CD4-positive, alpha-beta T cell (primary cell): ENCODE data around the gene USB1. TPM values are rescaled to one million over a fixed set of nuclear protein-coding genes. Genes with fewer than 3 reads are reported as not detected.

ENCODE experiments used
- ATAC-seq: fragments of 200-7000 bp; cut with Tn5 transposase; one replicate; pipeline ENCODE4 v1.10.0; 2022; ENCODE audit warnings: mild to moderate bottlenecking; ENCODE audit not compliant: poor library complexity
- CTCF ChIA-PET: fragments of 350-600 bp; sonication (Branson Sonifier 250); formaldehyde crosslinking; loops from one replicate; lab custom pipeline; 2021; ENCODE audit warnings: antibody characterized with exemption, inconsistent platforms; lab: Charles Lee
- POLR2A ChIA-PET: fragments of 350-600 bp; sonication (Branson Sonifier 250); formaldehyde crosslinking; loops from one replicate; lab custom pipeline; 2021; ENCODE audit warnings: antibody characterized with exemption, inconsistent platforms; lab: Charles Lee
- DNase-seq, 14 experiments: peaks; one replicate each; pipeline ENCODE4 v3.0.0-alpha.2; 2013 to 2020; ENCODE audit warnings: mixed read lengths in 2 of 14
- H3K27ac ChIP-seq, 2 donors: one replicate each; pipeline versions ENCODE4 v1.5.1 to v1.7.0; 2013; ENCODE audit warnings: low read length in 2 of 2, low read depth in 1 of 2, mild to moderate bottlenecking in 1 of 2
- H3K27me3 ChIP-seq, 2 experiments: 1 replicate in 1 of 2; 2 replicates in 1 of 2; pipeline versions ENCODE4 v1.6.1 to v1.7.0; 2013; ENCODE audit warnings: low read length in 2 of 2, control low read depth in 1 of 2, mild to moderate bottlenecking in 1 of 2, moderate library complexity in 1 of 2; ENCODE audit not compliant: insufficient read depth in 2 of 2, control insufficient read depth in 1 of 2
- H3K36me3 ChIP-seq: one replicate; pipeline ENCODE4 v1.6.1; 2013; ENCODE audit warnings: low read length, control low read depth; ENCODE audit not compliant: insufficient read depth
- H3K4me1 ChIP-seq: one replicate; pipeline ENCODE4 v1.6.1; 2013; ENCODE audit warnings: low read length, control low read depth; ENCODE audit not compliant: insufficient read depth
- H3K4me3 ChIP-seq: one replicate; pipeline ENCODE4 v1.5.1; 2013; ENCODE audit warnings: mild to moderate bottlenecking, low read length, moderate library complexity
- H3K9me3 ChIP-seq, 2 experiments: 1 replicate in 1 of 2; 2 replicates in 1 of 2; pipeline versions ENCODE4 v1.6.1 to v1.7.0; 2013; ENCODE audit warnings: low read length in 2 of 2, mild to moderate bottlenecking in 2 of 2, control low read depth in 1 of 2, moderate library complexity in 1 of 2; ENCODE audit not compliant: control insufficient read depth in 1 of 2, insufficient read depth in 1 of 2
- H3K27ac Mint-ChIP-seq: one replicate; pipeline ENCODE4 v1.8.0; 2020; ENCODE audit warnings: mixed read lengths
- H3K27me3 Mint-ChIP-seq: one replicate; pipeline ENCODE4 v1.8.0; 2021; ENCODE audit warnings: mixed read lengths
- H3K36me3 Mint-ChIP-seq: one replicate; pipeline ENCODE4 v1.8.0; 2021; ENCODE audit warnings: low read depth, mixed read lengths
- H3K4me1 Mint-ChIP-seq: one replicate; pipeline ENCODE4 v1.8.0; 2021; ENCODE audit warnings: low read depth, mixed read lengths
- H3K4me3 Mint-ChIP-seq: one replicate; pipeline ENCODE4 v1.8.0; 2020; ENCODE audit warnings: mild to moderate bottlenecking, mixed read lengths
- H3K9me3 Mint-ChIP-seq: one replicate; pipeline ENCODE4 v1.8.0; 2020; ENCODE audit warnings: mixed read lengths
- CTCF ChIP-seq: fragments of 200-600 bp; IDR thresholded peaks from one replicate; pipeline ENCODE4 v1.8.0; 2022; ENCODE audit warnings: antibody characterized with exemption, mild to moderate bottlenecking
- intact Hi-C, 2 experiments: fragments of 100-400 bp; cut with DNase I in 1 of 2; cut with micrococcal nuclease in 1 of 2; formaldehyde crosslinking; loops; one replicate each; pipeline versions ENCODE4 v1.15.1 to v1.9.0; 2023 to 2025; cut with DNase I, micrococcal nuclease
- total RNA-seq, 174 experiments: library from RNA in 2 of 174; stranded (reverse) in 2 of 174; gene quantifications; one replicate each; pipeline ENCODE4 v1.2.3 and lab custom pipeline; 2021 to 2026

USB1 gene
- total RNA-seq, 2 experiments from 2014 or later, result 22.4 to 25.7 TPM

- H3K27ac Mint-ChIP-seq, result peak overlapping the region; percentile 32
- Histone ChIP-seq H3K27ac (no peak overlapping the region), H3K4me1 (peaks cover 22% of the 10 kb centered on the region), H3K9me3 (no peaks in the 10 kb centered on the region), H3K27me3 (no peaks in the 10 kb centered on the region), H3K36me3 (no peaks in the 10 kb centered on the region), H3K4me3 (no peak overlapping the region)
- H3K4me1 Mint-ChIP-seq, result peaks cover 15% of the 10 kb centered on the region
- no peak for TF ChIP-seq CTCF
- ChIA-PET POLR2A (no interaction called here), CTCF (interaction anchor here (1.7 kb wide), 1 partner anchor 13 kb away, joined by 5 read pairs; the partner anchor contains the start of gene ZNF319)
- no peaks in the 10 kb centered on the region for H3K36me3 Mint-ChIP-seq
- ATAC-seq, result no peak
- no peaks in the 10 kb centered on the region for H3K9me3 Mint-ChIP-seq
- intact Hi-C loops, result loop anchor here in 1 of 2 experiments (5.0 kb wide), 1 partner anchor 250 kb away; the partner anchor contains the start of gene KATNB1
- H3K27me3 Mint-ChIP-seq, result no peaks in the 10 kb centered on the region
- no peak overlapping the region for H3K4me3 Mint-ChIP-seq
- DNase-seq, result peak in 1 of 14 experiments; percentile 14
These were observed 13.6 kb upstream of the USB1 start for GRCh38 chr16:57987441-57988177.

GRCh38 chr16:57988929-57989328, 12.3 kb upstream of the USB1 start:
- Mint-ChIP-seq H3K4me1 (peaks cover 15% of the 10 kb centered on the region), H3K9me3 (no peaks in the 10 kb centered on the region), H3K4me3 (no peak overlapping the region), H3K36me3 (no peaks in the 10 kb centered on the region), H3K27ac (no peak overlapping the region), H3K27me3 (no peaks in the 10 kb centered on the region)
- ATAC-seq, result no peak
- Histone ChIP-seq H3K27me3 (no peaks in the 10 kb centered on the region), H3K36me3 (peaks cover 9% of the 10 kb centered on the region), H3K27ac (no peak overlapping the region), H3K4me3 (no peak overlapping the region), H3K9me3 (no peaks in the 10 kb centered on the region), H3K4me1 (peaks cover 31% of the 10 kb centered on the region)
- intact Hi-C loops, result loop anchor here in 1 of 2 experiments (5.0 kb wide), 1 partner anchor 252 kb away; the partner anchor contains the start of gene KATNB1
- no peak for DNase-seq
- TF ChIP-seq CTCF, result no peak
- ChIA-PET POLR2A (interaction anchor here (2.4 kb wide), 1 partner anchor 10 kb away, joined by 13 read pairs; no protein-coding TSS in a partner anchor), CTCF (interaction anchor here (1.2 kb wide), 1 partner anchor 12 kb away, joined by 3 read pairs; the partner anchor contains the start of gene USB1)

- peaks cover 38% of the 10 kb centered on the region for H3K4me1 ChIP-seq
- no peaks in the 10 kb centered on the region for H3K9me3 ChIP-seq
- H3K36me3 Mint-ChIP-seq, result peaks cover 18% of the 10 kb centered on the region
- intact Hi-C loops, result loop anchor here in 1 of 2 experiments (10.0 kb wide), 1 partner anchor 633 kb away; the partner anchor contains the start of gene CNOT1
- H3K4me3 Mint-ChIP-seq, result no peak overlapping the region
- H3K9me3 Mint-ChIP-seq, result no peaks in the 10 kb centered on the region
- H3K4me3 ChIP-seq, result no peak overlapping the region
- ATAC-seq (no peak), DNase-seq (no peak)
- H3K27ac ChIP-seq, result no peak overlapping the region
- CTCF ChIA-PET, result no interaction called here
- no peak overlapping the region for H3K27ac Mint-ChIP-seq
- no peaks in the 10 kb centered on the region for H3K27me3 Mint-ChIP-seq
- no peak for TF ChIP-seq CTCF
- peaks cover 19% of the 10 kb centered on the region for H3K4me1 Mint-ChIP-seq
- H3K27me3 ChIP-seq, result no peaks in the 10 kb centered on the region
- POLR2A ChIA-PET, result no interaction called here
- peaks cover 31% of the 10 kb centered on the region for H3K36me3 ChIP-seq
These were observed 9.6 kb upstream of the USB1 start for GRCh38 chr16:57991551-57992059.
